ENCODE data around the gene EFHC2.
A peak's percentile ranks its signal among the peaks of the same experiment; 100 is the strongest.

Gene EFHC2, protein sequence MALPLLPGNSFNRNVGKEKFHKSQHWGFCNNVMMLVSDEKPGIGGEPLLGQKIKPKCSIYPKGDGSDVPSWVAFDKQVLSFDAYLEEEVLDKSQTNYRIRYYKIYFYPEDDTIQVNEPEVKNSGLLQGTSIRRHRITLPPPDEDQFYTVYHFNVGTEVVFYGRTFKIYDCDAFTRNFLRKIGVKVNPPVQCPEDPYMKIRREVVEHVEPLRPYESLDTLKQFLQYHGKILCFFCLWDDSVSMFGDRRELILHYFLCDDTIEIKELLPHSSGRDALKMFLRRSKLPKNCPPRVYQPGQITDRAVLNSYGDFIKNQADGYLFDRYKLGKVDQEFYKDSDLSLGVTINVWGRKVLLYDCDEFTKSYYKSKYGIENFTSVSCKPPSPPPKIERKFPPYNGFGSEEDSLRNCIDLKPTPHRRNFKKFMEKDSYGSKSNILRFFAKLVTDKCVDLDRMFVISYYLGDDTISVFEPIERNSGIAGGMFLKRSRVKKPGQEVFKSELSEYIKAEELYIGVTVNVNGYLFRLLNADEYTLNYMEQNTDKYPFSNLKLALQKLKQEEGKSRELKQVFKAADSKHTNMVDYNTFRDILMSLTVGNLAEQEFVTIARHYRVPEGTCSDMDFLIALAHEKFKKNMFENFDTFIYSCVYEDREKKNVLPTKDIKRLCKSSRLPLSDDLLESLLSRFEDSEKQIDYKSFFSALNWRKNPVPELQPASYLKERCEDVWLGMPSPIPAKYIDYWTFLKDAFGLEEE

DNA sequence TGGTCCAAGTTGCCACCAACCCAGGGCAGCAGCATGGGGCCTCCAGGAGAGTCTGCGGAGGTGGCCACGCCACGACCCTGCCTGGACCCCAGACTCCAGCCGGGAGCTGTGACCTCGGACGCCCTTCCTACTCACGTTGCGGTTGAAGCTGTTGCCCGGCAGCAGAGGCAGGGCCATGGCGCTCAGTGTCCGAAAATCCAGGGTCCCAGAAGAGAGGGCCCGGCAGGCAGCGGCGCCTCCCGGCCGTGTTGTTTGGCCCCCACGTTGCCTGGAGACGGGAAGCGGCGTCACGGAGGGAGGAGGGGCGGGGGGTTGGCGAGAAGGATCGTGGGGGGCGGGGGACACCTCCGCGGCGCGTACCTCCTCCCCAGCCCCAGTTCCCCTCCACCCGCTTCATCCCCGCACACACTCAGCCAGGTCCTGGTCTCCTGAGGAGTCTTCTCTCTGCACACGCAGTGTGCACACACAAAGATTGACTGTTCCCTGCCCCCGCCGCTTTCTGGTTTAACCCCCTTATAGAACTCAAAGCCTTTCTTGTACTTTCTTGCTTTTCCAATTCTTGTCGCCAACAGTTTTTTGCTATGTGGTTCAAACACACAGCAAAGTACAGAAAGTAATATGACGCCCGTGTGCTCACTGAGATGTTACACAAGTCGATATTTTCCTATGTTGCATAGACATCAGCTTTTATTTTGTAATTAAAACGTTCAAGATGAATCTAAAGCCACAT, at the start of gene EFHC2:
TSS of gene EFHC2 (minus strand) at position 261 of the 730 bp plus-strand sequence. CDS start at position 177, 84 bp downstream.
- Histone ChIP-seq H3K4me3 (ENCODE audit: low read depth, low read length) (peak within 1 kb of the TSS; percentile 62), H3K36me3 (ENCODE audit: control insufficient read depth, insufficient read depth, low read length) (no peaks in the 10 kb centered on the region), H3K9me3 (ENCODE audit: control insufficient read depth, insufficient read depth, low read depth, low read length) (no peaks in the 10 kb centered on the region), H3K4me1 (ENCODE audit: control insufficient read depth, insufficient read depth, low read length) (peaks cover 13% of the 10 kb centered on the region), H3K9ac (ENCODE audit: low read length) (peak within 1 kb of the TSS; percentile 63), H3K27ac (ENCODE audit: low read depth, low read length) (no peak within 1 kb of the TSS), H3K27me3 (ENCODE audit: control insufficient read depth, insufficient read depth, low read length) (no peaks in the 10 kb centered on the region)

DNA sequence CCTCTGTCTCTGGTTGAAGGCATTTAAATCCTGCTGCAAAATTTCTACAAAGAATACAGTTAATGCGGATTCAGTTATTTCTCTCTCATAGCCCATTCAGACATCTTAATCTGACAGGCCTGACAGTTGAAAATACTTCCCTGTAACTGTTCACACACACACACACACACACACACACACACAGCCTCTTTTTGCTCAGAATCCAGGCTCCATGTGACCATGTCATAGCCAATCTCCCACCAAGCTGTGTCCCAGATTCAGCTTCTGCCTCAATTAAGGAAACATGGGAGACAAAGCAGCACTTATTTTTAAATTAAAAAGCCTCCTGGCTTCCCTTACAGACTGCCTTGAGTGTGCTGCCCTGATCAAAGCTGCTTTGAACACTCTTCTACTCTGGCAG, 49.3 kb upstream of the EFHC2 start:
- no peaks in the 10 kb centered on the region for H3K27me3 ChIP-seq (ENCODE audit: control insufficient read depth, insufficient read depth, low read length)
- no peak overlapping the region for H3K4me3 ChIP-seq (ENCODE audit: low read depth, low read length)
- H3K4me1 ChIP-seq (ENCODE audit: control insufficient read depth, insufficient read depth, low read length) = no peaks in the 10 kb centered on the region

DNA sequence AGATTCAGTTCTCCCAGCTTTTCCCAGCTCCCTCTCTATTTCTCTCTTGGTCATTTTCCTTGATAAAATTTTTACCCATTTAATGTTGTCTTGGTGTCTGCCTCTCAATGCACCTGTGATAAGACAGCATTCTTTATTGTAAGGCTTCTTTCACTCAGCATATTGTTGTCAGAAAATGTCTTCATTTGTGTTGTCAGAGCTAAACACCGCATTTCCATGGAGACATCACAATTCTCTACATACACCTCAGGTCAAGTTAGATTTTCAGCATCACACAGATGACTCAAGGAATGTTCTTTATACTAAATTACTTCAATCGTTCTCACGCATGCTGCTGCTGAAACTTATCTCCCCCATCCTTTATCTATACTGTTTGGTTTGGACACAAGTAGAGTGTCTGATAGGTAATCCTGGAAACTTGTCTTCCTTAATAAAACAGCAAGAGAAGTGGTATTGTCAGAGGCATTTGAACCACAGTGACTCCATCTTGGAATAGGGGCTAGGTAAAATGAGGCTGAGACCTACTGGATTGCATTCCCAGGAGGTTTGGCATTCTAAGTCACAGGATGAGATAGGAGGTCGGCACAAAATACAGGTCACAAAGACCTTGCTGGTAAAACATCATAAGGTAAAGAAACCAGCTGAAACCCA, 41.3 kb upstream of the EFHC2 start:
- Histone ChIP-seq H3K9ac (ENCODE audit: low read length) (no peak overlapping the region), H3K36me3 (ENCODE audit: control insufficient read depth, insufficient read depth, low read length) (no peaks in the 10 kb centered on the region), H3K4me1 (ENCODE audit: control insufficient read depth, insufficient read depth, low read length) (no peaks in the 10 kb centered on the region), H3K27me3 (ENCODE audit: control insufficient read depth, insufficient read depth, low read length) (no peaks in the 10 kb centered on the region), H3K4me3 (ENCODE audit: low read depth, low read length) (no peak overlapping the region), H3K27ac (ENCODE audit: low read depth, low read length) (no peak overlapping the region), H3K9me3 (ENCODE audit: control insufficient read depth, insufficient read depth, low read depth, low read length) (peaks cover 2% of the 10 kb centered on the region; the same call in 1 of the 2 replicates)

More for the DNA sequence above, 49.3 kb upstream of the EFHC2 start:
- Histone ChIP-seq H3K36me3 (ENCODE audit: control insufficient read depth, insufficient read depth, low read length) (no peaks in the 10 kb centered on the region), H3K9me3 (ENCODE audit: control insufficient read depth, insufficient read depth, low read depth, low read length) (no peaks in the 10 kb centered on the region; the same call in 1 of the 2 replicates), H3K9ac (ENCODE audit: low read length) (no peak overlapping the region), H3K27ac (ENCODE audit: low read depth, low read length) (no peak overlapping the region)

DNA sequence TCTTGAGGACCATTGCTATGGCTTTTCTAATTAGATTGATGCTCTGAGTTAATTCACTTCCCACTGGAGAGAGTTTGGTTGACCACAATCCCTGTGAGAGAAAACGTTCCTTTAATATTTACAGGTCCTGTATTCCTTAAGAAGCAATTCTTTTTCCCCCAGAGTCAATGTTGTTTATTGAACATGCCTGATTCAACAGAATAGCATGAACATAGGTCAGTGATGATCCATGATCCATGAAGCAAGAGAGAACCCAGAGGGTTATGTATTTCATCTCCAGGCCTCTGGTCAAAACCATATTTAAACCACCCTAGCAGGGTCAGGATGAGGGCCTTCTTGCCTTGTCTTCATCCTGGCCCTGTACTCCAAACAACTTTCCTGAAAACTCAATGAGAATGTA, 39.4 kb upstream of the EFHC2 start:
- Histone ChIP-seq H3K27me3 (ENCODE audit: control insufficient read depth, insufficient read depth, low read length) (no peaks in the 10 kb centered on the region), H3K4me1 (ENCODE audit: control insufficient read depth, insufficient read depth, low read length) (no peaks in the 10 kb centered on the region), H3K27ac (ENCODE audit: low read depth, low read length) (no peak overlapping the region), H3K9ac (ENCODE audit: low read length) (no peak overlapping the region), H3K36me3 (ENCODE audit: control insufficient read depth, insufficient read depth, low read length) (no peaks in the 10 kb centered on the region), H3K4me3 (ENCODE audit: low read depth, low read length) (no peak overlapping the region), H3K9me3 (ENCODE audit: control insufficient read depth, insufficient read depth, low read depth, low read length) (peaks cover 2% of the 10 kb centered on the region; the same call in 1 of the 2 replicates)

DNA sequence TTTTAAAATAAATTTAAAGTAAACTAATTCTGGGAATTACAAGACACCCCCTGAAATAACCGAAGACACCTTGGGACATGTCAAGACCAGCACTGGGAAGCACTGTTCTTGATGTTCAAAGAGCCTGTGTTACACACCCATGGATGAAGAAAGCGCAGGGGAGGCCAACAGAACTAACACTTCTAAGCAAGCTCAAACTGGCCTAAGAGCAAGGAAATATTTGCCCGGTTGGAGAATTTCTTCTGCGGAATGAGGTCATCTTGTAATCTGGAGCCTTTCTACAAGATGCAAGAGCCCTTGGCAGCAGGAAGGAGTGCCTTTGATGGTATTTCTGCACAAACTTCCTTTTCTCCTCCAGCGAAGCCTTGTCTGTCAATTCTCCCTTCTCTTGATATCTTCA, 9.3 kb upstream of the EFHC2 start:
- H3K36me3 ChIP-seq (ENCODE audit: control insufficient read depth, insufficient read depth, low read length) = no peaks in the 10 kb centered on the region
- H3K4me3 ChIP-seq (ENCODE audit: low read depth, low read length) = no peak overlapping the region
- H3K27me3 ChIP-seq (ENCODE audit: control insufficient read depth, insufficient read depth, low read length) = no peaks in the 10 kb centered on the region
- no peak overlapping the region for H3K27ac ChIP-seq (ENCODE audit: low read depth, low read length)
- no peaks in the 10 kb centered on the region for H3K4me1 ChIP-seq (ENCODE audit: control insufficient read depth, insufficient read depth, low read length)
- H3K9me3 ChIP-seq (ENCODE audit: control insufficient read depth, insufficient read depth, low read depth, low read length) = no peaks in the 10 kb centered on the region
- no peak overlapping the region for H3K9ac ChIP-seq (ENCODE audit: low read length)

DNA sequence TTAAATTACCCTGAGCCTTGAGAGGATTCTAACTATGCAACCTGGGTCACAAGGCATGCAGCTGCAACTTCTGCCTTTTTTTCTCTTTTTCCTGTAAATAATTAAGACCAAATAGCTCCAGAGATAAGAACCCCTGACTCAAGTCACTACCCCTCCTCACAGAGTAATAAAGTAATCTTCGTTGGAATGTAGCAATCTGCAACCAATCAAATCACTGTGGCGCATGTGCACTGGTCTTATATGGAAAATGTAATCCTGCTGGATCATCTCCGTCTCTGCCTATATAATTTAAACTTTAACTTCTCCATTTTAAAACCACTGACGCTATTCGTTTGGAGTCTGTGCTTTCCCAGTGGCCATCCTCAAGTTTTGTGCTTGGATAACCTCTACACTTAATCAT, 6.1 kb upstream of the EFHC2 start:
- no peaks in the 10 kb centered on the region for H3K9me3 ChIP-seq (ENCODE audit: control insufficient read depth, insufficient read depth, low read depth, low read length)
- H3K27me3 ChIP-seq (ENCODE audit: control insufficient read depth, insufficient read depth, low read length) = no peaks in the 10 kb centered on the region
- H3K4me3 ChIP-seq (ENCODE audit: low read depth, low read length) = no peak overlapping the region
- no peaks in the 10 kb centered on the region for H3K4me1 ChIP-seq (ENCODE audit: control insufficient read depth, insufficient read depth, low read length)
- no peaks in the 10 kb centered on the region for H3K36me3 ChIP-seq (ENCODE audit: control insufficient read depth, insufficient read depth, low read length)
- no peak overlapping the region for H3K27ac ChIP-seq (ENCODE audit: low read depth, low read length)
- no peak overlapping the region for H3K9ac ChIP-seq (ENCODE audit: low read length)

DNA sequence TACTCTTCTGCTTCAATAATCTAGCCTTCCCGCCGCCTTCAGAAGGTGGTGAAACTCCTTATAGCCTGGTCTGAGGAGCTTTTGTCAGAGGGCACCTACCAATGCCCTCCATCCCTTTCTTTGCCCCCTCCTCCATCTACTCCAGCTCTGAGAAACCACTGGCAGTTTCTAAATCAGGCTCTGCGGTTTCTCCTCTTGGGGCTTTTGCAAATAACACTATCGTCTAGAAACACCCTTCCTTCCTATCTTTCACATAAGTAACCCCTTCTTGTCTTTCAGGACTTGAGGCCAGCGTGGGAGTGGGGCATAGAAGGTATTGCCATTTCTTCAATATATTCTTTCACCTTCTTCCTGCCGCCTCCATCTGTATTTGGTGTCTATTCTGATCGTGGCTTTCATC, 1.2 kb upstream of the EFHC2 start:
- Histone ChIP-seq H3K4me1 (ENCODE audit: control insufficient read depth, insufficient read depth, low read length) (peaks cover 12% of the 10 kb centered on the region), H3K36me3 (ENCODE audit: control insufficient read depth, insufficient read depth, low read length) (no peaks in the 10 kb centered on the region)

DNA sequence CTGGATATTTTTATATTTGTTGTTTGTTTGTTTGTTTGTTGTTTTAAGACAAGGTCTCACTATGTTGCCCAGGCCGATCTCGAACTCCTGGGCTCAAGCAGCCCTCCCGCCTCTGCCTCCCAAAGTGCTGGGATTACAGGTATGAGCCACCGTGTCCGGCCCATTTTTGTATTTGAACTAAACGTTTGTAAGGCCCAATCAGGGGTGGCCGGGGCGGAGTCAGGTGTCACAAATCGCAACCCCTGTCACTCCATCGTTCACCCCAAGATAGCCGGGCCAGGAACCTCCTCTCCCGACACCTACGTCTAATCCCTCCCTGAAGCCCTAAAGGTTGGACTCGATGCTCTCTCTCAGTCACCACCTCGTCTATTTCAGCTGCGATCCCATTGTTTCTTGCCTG, 722 bp upstream of the EFHC2 start:
- no peak overlapping the region for H3K27ac ChIP-seq (ENCODE audit: low read depth, low read length)
- no peaks in the 10 kb centered on the region for H3K27me3 ChIP-seq (ENCODE audit: control insufficient read depth, insufficient read depth, low read length)
- H3K4me3 ChIP-seq (ENCODE audit: low read depth, low read length) = no peak overlapping the region
- H3K36me3 ChIP-seq (ENCODE audit: control insufficient read depth, insufficient read depth, low read length) = no peaks in the 10 kb centered on the region
- no peaks in the 10 kb centered on the region for H3K9me3 ChIP-seq (ENCODE audit: control insufficient read depth, insufficient read depth, low read depth, low read length)
- H3K4me1 ChIP-seq (ENCODE audit: control insufficient read depth, insufficient read depth, low read length) = peaks cover 13% of the 10 kb centered on the region
- no peak overlapping the region for H3K9ac ChIP-seq (ENCODE audit: low read length)

More for the DNA sequence above, 1.2 kb upstream of the EFHC2 start:
- Histone ChIP-seq H3K27me3 (ENCODE audit: control insufficient read depth, insufficient read depth, low read length) (no peaks in the 10 kb centered on the region), H3K4me3 (ENCODE audit: low read depth, low read length) (no peak overlapping the region), H3K27ac (ENCODE audit: low read depth, low read length) (no peak overlapping the region), H3K9me3 (ENCODE audit: control insufficient read depth, insufficient read depth, low read depth, low read length) (no peaks in the 10 kb centered on the region), H3K9ac (ENCODE audit: low read length) (no peak overlapping the region)

DNA sequence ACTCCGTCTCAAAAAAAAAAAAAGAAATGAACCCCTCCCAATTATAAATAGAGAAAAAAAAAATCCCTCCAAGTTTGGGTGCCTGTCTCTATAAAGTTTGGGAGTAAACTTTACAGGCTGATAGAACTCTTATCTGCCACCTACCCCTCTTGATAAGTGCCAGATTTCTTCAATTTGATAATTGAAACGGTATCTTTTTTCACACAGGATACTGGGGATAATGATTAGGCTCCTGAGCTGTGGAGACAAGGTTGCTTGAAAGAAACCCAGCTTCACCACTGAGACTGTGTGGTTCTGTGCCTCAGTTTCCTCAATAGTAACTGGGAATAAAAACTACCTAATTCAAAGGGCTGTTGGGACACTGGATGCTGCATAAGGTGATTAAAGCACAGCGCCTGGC, 606 bp downstream of the EFHC2 start:
- Histone ChIP-seq H3K9ac (ENCODE audit: low read length) (peak overlapping the region; percentile 63), H3K27me3 (ENCODE audit: control insufficient read depth, insufficient read depth, low read length) (no peaks in the 10 kb centered on the region), H3K27ac (ENCODE audit: low read depth, low read length) (no peak overlapping the region), H3K4me1 (ENCODE audit: control insufficient read depth, insufficient read depth, low read length) (peaks cover 13% of the 10 kb centered on the region), H3K36me3 (ENCODE audit: control insufficient read depth, insufficient read depth, low read length) (no peaks in the 10 kb centered on the region), H3K9me3 (ENCODE audit: control insufficient read depth, insufficient read depth, low read depth, low read length) (no peaks in the 10 kb centered on the region), H3K4me3 (ENCODE audit: low read depth, low read length) (peak overlapping the region; percentile 62; the same call in 1 of the 2 replicates)

DNA sequence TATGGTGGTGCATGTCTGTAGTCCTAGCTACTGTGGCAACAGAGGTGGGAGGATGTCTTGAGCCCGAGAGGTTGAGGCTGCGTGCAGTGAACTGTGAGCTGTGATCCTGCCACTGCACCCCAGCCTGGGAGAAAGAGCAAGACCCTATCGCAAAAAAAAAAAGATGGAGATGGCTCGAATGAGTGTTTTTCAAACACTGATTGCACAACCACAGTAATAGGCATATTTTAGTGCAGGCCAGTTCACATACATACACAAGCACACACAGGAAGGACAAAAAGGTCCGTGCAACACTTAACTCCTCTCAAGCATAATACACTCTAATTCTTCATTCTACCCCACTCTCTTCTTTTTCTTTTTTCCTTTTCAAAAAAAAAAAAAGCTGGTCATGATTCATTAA, 5.1 kb downstream of the EFHC2 start:
- H3K36me3 ChIP-seq (ENCODE audit: control insufficient read depth, insufficient read depth, low read length) = no peaks in the 10 kb centered on the region
- H3K27ac ChIP-seq (ENCODE audit: low read depth, low read length) = no peak overlapping the region
- peaks cover 4% of the 10 kb centered on the region; the same call in 1 of the 2 replicates for H3K9me3 ChIP-seq (ENCODE audit: control insufficient read depth, insufficient read depth, low read depth, low read length)
- no peaks in the 10 kb centered on the region for H3K27me3 ChIP-seq (ENCODE audit: control insufficient read depth, insufficient read depth, low read length)
- peaks cover 10% of the 10 kb centered on the region for H3K4me1 ChIP-seq (ENCODE audit: control insufficient read depth, insufficient read depth, low read length)
- H3K4me3 ChIP-seq (ENCODE audit: low read depth, low read length) = no peak overlapping the region
- H3K9ac ChIP-seq (ENCODE audit: low read length) = no peak overlapping the region

Data from HUES6 (cell line).